PC-3 (cell line): ENCODE measurements around the gene CBFA2T2. TPM values are rescaled to one million over a fixed set of nuclear protein-coding genes. Genes with fewer than 3 reads are reported as not detected.

Source experiments
- ATAC-seq: fragments of 200-7000 bp; cut with Tn5 transposase; 2 replicates; pipeline ENCODE4 v1.9.1; 2020; ENCODE audit warnings: mild to moderate bottlenecking, moderate library complexity
- BruUV-seq: library from RNA; stranded (reverse); fragments of 400-500 nt; replicated peaks from 2 replicates; lab custom pipeline; 2021; lab: Mats Ljungman, UMichigan
- CTCF ChIA-PET: fragments of 300-600 bp; sonication (Branson Sonifier 250); formaldehyde crosslinking; loops from one replicate; lab custom pipeline; 2022; ENCODE audit warnings: antibody characterized with exemption; lab: Charles Lee
- POLR2A ChIA-PET: fragments of 300-600 bp; sonication (Branson Sonifier 250); formaldehyde crosslinking; loops from one replicate; lab custom pipeline; 2022; ENCODE audit warnings: antibody characterized with exemption; ENCODE audit not compliant: unreplicated experiment; lab: Charles Lee
- DNase-seq: peaks from one replicate; pipeline ENCODE4 v3.0.0-alpha.2; 2015
- H2AFZ ChIP-seq: fragments of 300-600 bp; sonication (generic); 2 replicates; pipeline ENCODE4 v1.6.0; 2016; ENCODE audit warnings: antibody characterized with exemption, low read length
- H3F3A ChIP-seq: fragments of 300-600 bp; sonication (generic); one replicate; pipeline ENCODE4 v1.6.0; 2017; ENCODE audit warnings: antibody characterized with exemption, low read length, control low read depth, mild to moderate bottlenecking; ENCODE audit not compliant: unreplicated experiment
- H3K27ac ChIP-seq: fragments of 300-600 bp; sonication (generic); 2 replicates; pipeline ENCODE4 v1.5.1; 2016; ENCODE audit warnings: mild to moderate bottlenecking, low read length
- H3K27me3 ChIP-seq: fragments of 300-600 bp; sonication (generic); 2 replicates; pipeline ENCODE4 v1.6.1; 2016; ENCODE audit warnings: low read length, mixed read lengths
- H3K36me3 ChIP-seq: fragments of 300-600 bp; sonication (generic); 2 replicates; pipeline ENCODE4 v1.6.1; 2016; ENCODE audit warnings: low read depth, mixed run types, low read length, mixed read lengths
- H3K4me1 ChIP-seq: fragments of 300-600 bp; sonication (generic); 2 replicates; pipeline ENCODE4 v1.5.1; 2016; ENCODE audit warnings: low read length; ENCODE audit not compliant: insufficient read depth
- H3K4me2 ChIP-seq: fragments of 300-600 bp; sonication (generic); 2 replicates; pipeline ENCODE4 v1.6.0; 2016; ENCODE audit warnings: low read length
- H3K4me3 ChIP-seq: fragments of 300-600 bp; sonication (generic); 2 replicates; pipeline ENCODE4 v1.5.1; 2016; ENCODE audit warnings: mild to moderate bottlenecking, low read length, mixed read lengths
- H3K79me2 ChIP-seq: fragments of 300-600 bp; sonication (generic); 2 replicates; pipeline ENCODE4 v1.6.1; 2017; ENCODE audit warnings: low read length, mixed read lengths
- H3K9ac ChIP-seq: fragments of 300-600 bp; sonication (generic); 2 replicates; pipeline ENCODE4 v1.6.0; 2016; ENCODE audit warnings: mild to moderate bottlenecking, low read length
- H3K9me2 ChIP-seq: fragments of 300-600 bp; sonication (generic); replicated peaks from 2 replicates; pipeline ENCODE4 v1.6.1; 2016; ENCODE audit warnings: mixed run types, low read length, mixed read lengths
- H3K9me3 ChIP-seq: fragments of 300-600 bp; sonication (generic); 2 replicates; pipeline ENCODE4 v1.6.1; 2016; ENCODE audit warnings: low read length, mixed read lengths
- H4K20me1 ChIP-seq: fragments of 300-600 bp; sonication (generic); 2 replicates; pipeline ENCODE4 v1.6.1; 2016; ENCODE audit warnings: low read length, mixed read lengths
- EZH2 ChIP-seq: fragments of 300-600 bp; sonication (generic); IDR thresholded peaks from one replicate; pipeline ENCODE4 v1.6.1; 2017; ENCODE audit warnings: antibody characterized with exemption, mild to moderate bottlenecking, low read length; ENCODE audit not compliant: unreplicated experiment
- EZH2phosphoT487 ChIP-seq: fragments of 300-600 bp; sonication (generic); IDR thresholded peaks from 2 replicates; pipeline ENCODE4 v1.6.1; 2018; ENCODE audit warnings: mild to moderate bottlenecking, antibody characterized with exemption, low read length, borderline replicate concordance
- intact Hi-C: fragments of 100-400 bp; cut with micrococcal nuclease; formaldehyde crosslinking; loops from 2 replicates; pipeline ENCODE4 v1.9.0; 2023
- total RNA-seq: library from RNA; depleted of rRNA; stranded (reverse); fragments of >200 nt; gene quantifications from 2 replicates; pipeline ENCODE4 v1.2.3, GENCODE V29; 2014
- TF ChIP-seq, protein P1 (sequence below): fragments of 300-600 bp; sonication (generic); conservative IDR thresholded peaks from 2 replicates; pipeline ENCODE4 v1.5.1; 2017; ENCODE audit warnings: antibody characterized with exemption, low read depth, mild to moderate bottlenecking, low read length

The CBFA2T2 gene
- total RNA-seq, 1 experiment from 2014 or later: 9.7 TPM

DNA sequence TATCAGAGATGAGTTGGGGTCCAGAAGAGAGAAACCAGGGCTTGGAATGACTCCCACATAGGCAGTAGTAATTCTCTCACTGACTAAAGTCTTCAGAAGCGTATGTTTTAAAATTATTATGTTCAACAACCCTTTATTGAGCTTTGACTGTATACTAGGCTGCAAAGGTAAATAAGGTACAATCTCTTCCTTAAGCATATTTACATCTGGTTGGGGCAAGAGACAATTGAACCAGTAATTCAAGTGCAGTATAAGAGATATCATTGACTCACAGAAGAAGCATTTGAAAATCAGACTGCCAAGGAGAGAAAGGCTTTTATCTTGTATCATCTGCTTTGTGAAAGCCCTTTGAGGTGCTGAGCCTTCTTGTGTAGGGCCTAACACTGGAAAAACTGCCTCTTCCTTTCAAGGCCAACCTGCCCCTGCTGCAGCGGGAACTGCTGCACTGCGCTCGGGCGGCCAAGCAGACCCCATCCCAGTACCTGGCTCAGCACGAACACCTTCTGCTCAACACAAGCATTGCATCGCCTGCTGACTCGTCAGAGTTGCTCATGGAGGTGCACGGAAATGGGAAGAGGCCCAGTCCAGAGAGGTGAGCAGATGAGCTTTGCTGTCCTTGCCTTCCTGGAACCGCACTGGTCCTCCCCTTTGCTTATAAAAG is 132.9 kb downstream of the CBFA2T2 start:
- POLR2A ChIA-PET: interaction anchor here (0.6 kb wide), 1 partner anchor 96 kb away, joined by 4 read pairs; no protein-coding TSS in a partner anchor
- no peak for DNase-seq
- intact Hi-C loops: no loop called here

DNA sequence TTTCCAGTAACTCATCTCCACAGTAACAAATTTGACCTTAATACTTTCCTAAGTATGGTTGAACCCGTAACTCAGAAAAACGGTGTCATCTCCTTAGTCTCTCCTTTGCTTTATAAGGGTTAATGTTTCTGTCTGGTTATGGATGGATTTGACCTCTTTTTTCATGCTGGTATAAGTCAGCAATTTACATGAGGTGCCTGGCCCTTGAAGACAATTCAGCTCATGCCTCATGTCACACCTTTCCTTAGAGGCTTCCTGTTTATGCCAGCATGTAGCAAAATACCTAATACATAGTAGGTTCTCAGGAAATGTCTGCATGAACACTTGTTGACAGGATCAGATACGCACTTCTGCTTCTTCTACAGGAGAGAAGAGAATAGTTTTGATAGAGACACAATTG is 134.5 kb downstream of the CBFA2T2 start:
- no peak overlapping the region for H2AFZ ChIP-seq
- no peaks in the 10 kb centered on the region for H3K4me1 ChIP-seq
- no peak overlapping the region for H3K4me2 ChIP-seq
- POLR2A ChIA-PET: no interaction called here
- H3K27ac ChIP-seq: no peak overlapping the region
- DNase-seq (no peak), ATAC-seq (no peak)
- H3F3A ChIP-seq: no peaks in the 10 kb centered on the region
- H3K4me3 ChIP-seq: no peak overlapping the region
- intact Hi-C loops: no loop called here
- H3K36me3 ChIP-seq: peaks cover 6% of the 10 kb centered on the region; the same call in 1 of the 2 replicates
- no peaks in the 10 kb centered on the region for H3K9me2 ChIP-seq
- H3K9ac ChIP-seq: no peak overlapping the region
- no peaks in the 10 kb centered on the region for H4K20me1 ChIP-seq
- CTCF ChIA-PET: no interaction called here
- no peaks in the 10 kb centered on the region for H3K27me3 ChIP-seq
- TSS peak; percentile 5 for BruUV-seq
- H3K79me2 ChIP-seq: no peaks in the 10 kb centered on the region
- H3K9me3 ChIP-seq: no peaks in the 10 kb centered on the region
- no peak for TF ChIP-seq EZH2phosphoT487
- TF ChIP-seq EZH2: no peak
- TF ChIP-seq, protein P1, sequence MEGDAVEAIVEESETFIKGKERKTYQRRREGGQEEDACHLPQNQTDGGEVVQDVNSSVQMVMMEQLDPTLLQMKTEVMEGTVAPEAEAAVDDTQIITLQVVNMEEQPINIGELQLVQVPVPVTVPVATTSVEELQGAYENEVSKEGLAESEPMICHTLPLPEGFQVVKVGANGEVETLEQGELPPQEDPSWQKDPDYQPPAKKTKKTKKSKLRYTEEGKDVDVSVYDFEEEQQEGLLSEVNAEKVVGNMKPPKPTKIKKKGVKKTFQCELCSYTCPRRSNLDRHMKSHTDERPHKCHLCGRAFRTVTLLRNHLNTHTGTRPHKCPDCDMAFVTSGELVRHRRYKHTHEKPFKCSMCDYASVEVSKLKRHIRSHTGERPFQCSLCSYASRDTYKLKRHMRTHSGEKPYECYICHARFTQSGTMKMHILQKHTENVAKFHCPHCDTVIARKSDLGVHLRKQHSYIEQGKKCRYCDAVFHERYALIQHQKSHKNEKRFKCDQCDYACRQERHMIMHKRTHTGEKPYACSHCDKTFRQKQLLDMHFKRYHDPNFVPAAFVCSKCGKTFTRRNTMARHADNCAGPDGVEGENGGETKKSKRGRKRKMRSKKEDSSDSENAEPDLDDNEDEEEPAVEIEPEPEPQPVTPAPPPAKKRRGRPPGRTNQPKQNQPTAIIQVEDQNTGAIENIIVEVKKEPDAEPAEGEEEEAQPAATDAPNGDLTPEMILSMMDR: no peak

More for the DNA sequence above, 132.9 kb downstream of the CBFA2T2 start:
- no peak overlapping the region for H3K4me2 ChIP-seq
- H3K27ac ChIP-seq: no peak overlapping the region
- H3K27me3 ChIP-seq: no peaks in the 10 kb centered on the region
- H3K4me3 ChIP-seq: no peak overlapping the region
- H3K36me3 ChIP-seq: peaks cover 7% of the 10 kb centered on the region; the same call in 1 of the 2 replicates
- H3K4me1 ChIP-seq: no peaks in the 10 kb centered on the region
- TF ChIP-seq EZH2 (no peak), EZH2phosphoT487 (no peak)
- TF ChIP-seq, protein P1: no peak
- H3F3A ChIP-seq: no peaks in the 10 kb centered on the region
- H3K79me2 ChIP-seq: no peaks in the 10 kb centered on the region
- no TSS peak for BruUV-seq
- CTCF ChIA-PET: no interaction called here
- H4K20me1 ChIP-seq: no peaks in the 10 kb centered on the region
- H2AFZ ChIP-seq: no peak overlapping the region
- no peaks in the 10 kb centered on the region for H3K9me2 ChIP-seq
- no peak for ATAC-seq
- H3K9ac ChIP-seq: no peak overlapping the region
- H3K9me3 ChIP-seq: no peaks in the 10 kb centered on the region

GRCh38 chr20:33626190-33626589 is 136.3 kb downstream of the CBFA2T2 start:
- Histone ChIP-seq H3K27ac (no peak overlapping the region), H3F3A (no peaks in the 10 kb centered on the region), H3K4me1 (no peaks in the 10 kb centered on the region), H3K36me3 (peaks cover 6% of the 10 kb centered on the region; the same call in 1 of the 2 replicates), H4K20me1 (no peaks in the 10 kb centered on the region), H2AFZ (no peak overlapping the region), H3K79me2 (no peaks in the 10 kb centered on the region), H3K9me2 (no peaks in the 10 kb centered on the region), H3K4me3 (no peak overlapping the region), H3K9ac (no peak overlapping the region), H3K4me2 (no peak overlapping the region), H3K27me3 (no peaks in the 10 kb centered on the region), H3K9me3 (no peaks in the 10 kb centered on the region)
- ATAC-seq: no peak
- intact Hi-C loops: no loop called here
- no TSS peak for BruUV-seq
- DNase-seq: no peak
- POLR2A ChIA-PET: no interaction called here
- TF ChIP-seq EZH2 (no peak), EZH2phosphoT487 (no peak)
- TF ChIP-seq, protein P1: no peak
- CTCF ChIA-PET: no interaction called here
